HUES48 (cell line): ENCODE results near the gene ZBTB7C.

Experiments used
- H3K27ac ChIP-seq: one replicate; pipeline ENCODE4 v1.7.0; 2013; ENCODE audit warnings: low read depth, low read length, inconsistent platforms
- H3K27me3 ChIP-seq: 2 replicates; pipeline ENCODE4 v1.6.1; 2013; ENCODE audit warnings: mild to moderate bottlenecking, low read length; ENCODE audit not compliant: control insufficient read depth, insufficient read depth
- H3K36me3 ChIP-seq: 2 replicates; pipeline ENCODE4 v1.6.1; 2013; ENCODE audit warnings: low read length; ENCODE audit not compliant: control insufficient read depth, insufficient read depth
- H3K4me1 ChIP-seq: 2 replicates; pipeline ENCODE4 v1.6.1; 2013; ENCODE audit warnings: mild to moderate bottlenecking, low read length; ENCODE audit not compliant: control insufficient read depth, insufficient read depth
- H3K4me3 ChIP-seq: 2 replicates; pipeline ENCODE4 v1.5.1; 2013; ENCODE audit warnings: mild to moderate bottlenecking, low read depth, low read length
- H3K9ac ChIP-seq: 2 replicates; pipeline ENCODE4 v1.6.1; 2013; ENCODE audit warnings: mild to moderate bottlenecking, low read depth, low read length, moderate library complexity
- H3K9me3 ChIP-seq: 2 replicates; pipeline ENCODE4 v1.6.1; 2013; ENCODE audit warnings: low read length; ENCODE audit not compliant: control insufficient read depth, insufficient read depth

ZBTB7C gene

DNA sequence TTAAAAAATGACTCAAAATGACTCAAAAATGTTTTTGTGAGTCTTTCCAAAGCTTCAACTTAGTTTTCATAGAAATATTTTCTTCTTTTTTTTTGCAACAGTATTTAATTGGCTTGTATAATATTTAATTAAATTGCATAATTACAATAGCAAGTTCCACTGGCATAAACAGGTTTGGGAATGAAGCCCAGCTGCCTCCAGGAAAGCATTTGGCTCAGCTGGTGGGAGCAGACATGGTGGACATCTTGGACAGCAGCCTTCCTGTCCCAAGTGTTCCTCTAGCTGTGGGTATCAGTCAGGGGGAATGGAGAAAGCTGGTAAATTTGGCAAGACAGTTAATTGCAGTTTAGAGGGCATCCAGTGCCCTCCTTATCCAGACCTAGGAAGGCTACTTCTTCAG lies 213.4 kb downstream of the ZBTB7C start:
- Histone ChIP-seq H3K9me3 (no peaks in the 10 kb centered on the region), H3K36me3 (no peaks in the 10 kb centered on the region), H3K9ac (no peak overlapping the region), H3K4me3 (no peak overlapping the region), H3K27ac (no peak overlapping the region), H3K4me1 (no peaks in the 10 kb centered on the region), H3K27me3 (no peaks in the 10 kb centered on the region)

DNA sequence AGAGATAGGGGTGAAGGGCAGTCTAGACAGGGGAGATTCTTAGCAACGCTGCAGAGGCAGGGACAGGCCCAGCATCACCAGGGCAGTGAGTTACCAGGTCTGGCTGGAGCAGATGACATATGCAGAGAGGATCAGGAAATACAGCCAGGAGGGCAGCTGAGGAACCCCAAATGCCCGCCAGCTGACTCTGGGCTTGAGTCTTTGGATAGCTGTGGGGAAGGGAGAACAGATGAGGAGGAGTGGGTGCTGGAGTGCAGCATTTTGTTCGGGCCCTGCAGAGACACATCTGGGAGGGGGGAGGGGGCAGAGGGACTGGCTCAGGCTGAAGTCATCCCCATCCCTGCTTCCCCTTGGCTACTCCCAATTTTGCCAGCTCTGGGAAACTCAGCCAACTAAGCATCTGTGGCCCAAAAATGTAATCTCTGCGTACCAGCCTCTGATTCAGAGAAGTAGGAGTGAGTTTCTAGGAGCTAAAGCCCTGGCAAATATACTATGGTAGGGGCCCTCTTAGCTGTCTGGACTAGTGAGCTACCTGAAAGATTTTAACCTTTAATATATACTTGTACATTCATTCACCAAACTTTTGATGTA lies 214.5 kb downstream of the ZBTB7C start:
- no peaks in the 10 kb centered on the region for H3K27me3 ChIP-seq
- H3K4me1 ChIP-seq = no peaks in the 10 kb centered on the region
- no peak overlapping the region for H3K4me3 ChIP-seq
- H3K27ac ChIP-seq = no peak overlapping the region
- H3K36me3 ChIP-seq = no peaks in the 10 kb centered on the region
- H3K9ac ChIP-seq = no peak overlapping the region
- no peaks in the 10 kb centered on the region for H3K9me3 ChIP-seq

DNA sequence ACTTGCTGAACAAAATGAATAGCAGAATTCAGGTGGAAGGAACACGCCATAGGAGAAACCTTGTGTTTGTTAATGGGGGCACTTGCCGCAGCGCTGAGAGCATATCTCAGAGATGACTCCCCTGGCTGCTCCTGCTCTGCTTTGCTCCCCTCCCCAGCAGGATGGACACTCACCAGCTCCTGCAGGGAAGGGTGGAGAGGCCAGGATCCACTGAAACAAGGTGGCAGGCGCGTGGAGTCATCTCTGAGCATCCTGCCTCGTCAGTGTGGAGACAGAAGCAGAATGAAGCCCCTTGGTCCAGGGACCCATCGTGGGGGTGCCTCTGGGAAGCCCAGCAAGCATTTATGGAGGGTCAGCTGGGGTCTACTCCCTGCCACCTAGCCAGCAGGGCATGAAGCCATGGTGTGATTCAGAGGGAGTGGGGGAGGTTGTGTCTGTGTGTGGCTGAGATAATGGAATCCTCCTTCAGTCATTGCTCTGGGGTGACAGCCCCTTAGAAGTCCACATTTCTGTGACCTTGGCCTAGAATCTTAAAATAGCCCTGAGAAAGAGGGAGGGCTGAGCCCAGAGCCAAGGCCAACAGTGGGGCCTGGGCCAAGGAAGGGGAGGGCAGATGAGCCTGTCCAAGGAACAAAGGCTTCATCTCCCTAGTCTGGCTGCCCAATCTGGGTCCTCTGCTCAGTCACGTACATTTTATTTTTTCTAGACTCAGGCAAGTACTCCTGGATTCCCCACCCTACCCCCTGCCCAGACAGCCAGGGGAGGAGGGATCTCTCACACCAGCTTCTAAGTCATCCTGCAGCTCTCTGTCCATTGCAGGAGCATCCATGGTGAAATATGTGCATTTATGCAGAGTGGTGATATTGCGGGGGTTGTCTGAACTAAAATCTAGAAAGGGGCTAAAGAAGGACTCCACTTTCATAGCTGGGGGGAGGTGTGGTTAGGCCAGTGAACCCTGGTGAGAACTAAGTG lies 215.4 kb downstream of the ZBTB7C start:
- no peak overlapping the region for H3K4me3 ChIP-seq
- H3K9me3 ChIP-seq = no peaks in the 10 kb centered on the region
- H3K36me3 ChIP-seq = no peaks in the 10 kb centered on the region
- no peaks in the 10 kb centered on the region for H3K4me1 ChIP-seq
- no peak overlapping the region for H3K27ac ChIP-seq
- H3K27me3 ChIP-seq = no peaks in the 10 kb centered on the region
- H3K9ac ChIP-seq = no peak overlapping the region

DNA sequence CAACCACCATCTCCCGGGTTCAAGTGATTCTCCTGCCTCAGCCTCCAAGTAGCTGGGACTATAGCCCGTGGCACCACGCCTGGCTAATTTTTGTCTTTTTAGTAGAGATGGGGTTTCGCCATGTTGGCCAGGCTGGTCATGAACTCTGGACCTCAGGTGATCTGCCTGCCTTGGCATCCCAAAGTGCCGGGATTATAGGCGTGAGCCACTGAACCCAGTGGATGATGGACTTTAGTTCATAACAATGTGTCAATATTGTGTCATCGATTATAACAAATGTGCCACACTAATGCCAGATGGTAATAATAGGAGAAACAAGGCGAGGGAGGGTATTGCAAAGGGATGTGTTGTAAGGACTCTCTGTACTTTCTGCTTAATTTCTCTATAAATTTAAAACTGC lies 216.6 kb downstream of the ZBTB7C start:
- Histone ChIP-seq H3K27ac (no peak overlapping the region), H3K9ac (no peak overlapping the region), H3K9me3 (no peaks in the 10 kb centered on the region), H3K4me3 (no peak overlapping the region), H3K27me3 (no peaks in the 10 kb centered on the region), H3K36me3 (no peaks in the 10 kb centered on the region), H3K4me1 (no peaks in the 10 kb centered on the region)

DNA sequence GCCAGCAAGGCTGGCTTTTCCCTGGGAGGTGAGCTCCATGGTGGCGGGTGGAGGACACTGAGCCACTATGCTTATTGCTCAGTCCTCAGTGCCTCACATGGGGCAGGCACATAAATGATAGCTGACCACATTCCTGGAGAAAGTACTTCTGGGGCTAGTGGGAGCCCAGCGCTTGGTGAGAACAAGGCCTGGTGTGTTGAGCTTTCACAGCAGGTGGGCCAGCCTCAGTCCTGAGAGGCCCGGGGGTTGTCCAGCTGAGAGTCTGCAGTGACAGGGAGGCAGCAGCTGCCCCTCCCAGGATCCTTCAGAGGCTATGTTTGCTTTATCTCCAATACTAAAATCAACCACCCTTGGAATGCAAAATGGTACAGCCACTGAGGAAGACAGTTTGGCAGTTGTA lies 217.7 kb downstream of the ZBTB7C start:
- Histone ChIP-seq H3K27me3 (no peaks in the 10 kb centered on the region), H3K4me3 (no peak overlapping the region), H3K27ac (no peak overlapping the region), H3K9me3 (no peaks in the 10 kb centered on the region), H3K4me1 (no peaks in the 10 kb centered on the region), H3K36me3 (no peaks in the 10 kb centered on the region), H3K9ac (no peak overlapping the region)

DNA sequence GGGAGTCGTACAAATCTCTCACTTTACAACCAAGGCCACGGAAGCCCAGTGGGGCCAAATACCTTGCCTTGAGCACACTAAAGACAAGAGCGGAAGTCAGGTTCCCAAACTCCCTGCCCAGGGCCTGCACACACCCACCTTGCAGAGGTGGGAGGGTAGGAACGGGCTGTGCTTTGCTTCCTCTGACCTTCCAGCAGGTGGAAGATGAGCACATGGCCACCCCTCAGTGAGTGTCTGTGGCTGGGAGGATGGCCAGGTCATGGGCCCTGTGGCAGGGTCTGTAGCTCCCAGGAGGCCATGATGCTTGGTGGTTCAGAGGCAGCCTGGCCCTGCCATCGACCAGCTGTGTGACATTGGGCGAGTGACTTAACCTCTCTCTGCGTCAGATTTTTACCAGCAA lies 218.2 kb downstream of the ZBTB7C start:
- Histone ChIP-seq H3K36me3 (no peaks in the 10 kb centered on the region), H3K4me1 (no peaks in the 10 kb centered on the region), H3K27ac (no peak overlapping the region), H3K4me3 (no peak overlapping the region), H3K9me3 (no peaks in the 10 kb centered on the region), H3K27me3 (no peaks in the 10 kb centered on the region), H3K9ac (no peak overlapping the region)

DNA sequence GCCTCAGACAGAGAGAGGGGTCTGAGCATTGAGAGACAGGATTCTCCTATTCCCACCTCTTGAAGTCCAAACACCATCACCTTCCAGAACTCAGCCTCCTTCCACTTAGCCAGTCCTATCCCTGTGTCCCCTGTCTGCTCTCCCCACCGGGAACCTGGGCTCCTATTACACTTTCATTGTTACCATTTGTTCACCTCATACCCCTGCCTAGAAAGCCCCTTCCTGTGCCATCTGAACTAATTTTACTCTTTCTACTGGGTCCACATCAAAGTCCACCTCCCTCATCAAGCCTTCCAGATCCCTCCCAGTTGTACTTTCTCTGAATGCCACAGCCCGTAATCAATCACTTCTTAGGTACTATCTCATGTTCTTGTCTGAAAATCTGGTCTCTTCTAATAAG lies 220.6 kb downstream of the ZBTB7C start:
- Histone ChIP-seq H3K27me3 (no peaks in the 10 kb centered on the region), H3K9ac (no peak overlapping the region), H3K4me1 (no peaks in the 10 kb centered on the region), H3K4me3 (no peak overlapping the region), H3K36me3 (no peaks in the 10 kb centered on the region), H3K9me3 (no peaks in the 10 kb centered on the region), H3K27ac (no peak overlapping the region)

DNA sequence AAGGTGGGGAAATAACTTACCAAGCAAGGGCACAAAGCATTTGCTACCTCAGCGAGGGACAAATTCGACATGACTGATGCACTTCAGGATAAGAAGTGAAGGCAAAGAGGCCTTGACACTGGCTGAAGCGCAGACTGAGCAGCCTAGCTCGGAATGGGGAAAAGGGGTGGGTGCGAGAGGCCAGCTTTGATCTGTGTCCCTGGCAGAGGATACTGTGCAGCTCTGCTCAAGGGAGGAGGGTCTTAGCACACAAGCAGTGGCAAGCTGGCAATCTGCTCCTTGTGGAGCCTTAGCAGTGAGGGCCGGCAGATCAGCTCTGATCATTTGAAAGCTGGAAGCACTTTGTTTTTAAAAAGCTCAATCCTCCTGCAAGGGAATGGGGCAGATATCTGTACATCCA lies 222.3 kb downstream of the ZBTB7C start:
- H3K9me3 ChIP-seq = no peaks in the 10 kb centered on the region
- H3K27ac ChIP-seq = no peak overlapping the region
- H3K36me3 ChIP-seq = no peaks in the 10 kb centered on the region
- no peak overlapping the region for H3K4me3 ChIP-seq
- H3K9ac ChIP-seq = no peak overlapping the region
- H3K4me1 ChIP-seq = no peaks in the 10 kb centered on the region
- no peaks in the 10 kb centered on the region for H3K27me3 ChIP-seq

DNA sequence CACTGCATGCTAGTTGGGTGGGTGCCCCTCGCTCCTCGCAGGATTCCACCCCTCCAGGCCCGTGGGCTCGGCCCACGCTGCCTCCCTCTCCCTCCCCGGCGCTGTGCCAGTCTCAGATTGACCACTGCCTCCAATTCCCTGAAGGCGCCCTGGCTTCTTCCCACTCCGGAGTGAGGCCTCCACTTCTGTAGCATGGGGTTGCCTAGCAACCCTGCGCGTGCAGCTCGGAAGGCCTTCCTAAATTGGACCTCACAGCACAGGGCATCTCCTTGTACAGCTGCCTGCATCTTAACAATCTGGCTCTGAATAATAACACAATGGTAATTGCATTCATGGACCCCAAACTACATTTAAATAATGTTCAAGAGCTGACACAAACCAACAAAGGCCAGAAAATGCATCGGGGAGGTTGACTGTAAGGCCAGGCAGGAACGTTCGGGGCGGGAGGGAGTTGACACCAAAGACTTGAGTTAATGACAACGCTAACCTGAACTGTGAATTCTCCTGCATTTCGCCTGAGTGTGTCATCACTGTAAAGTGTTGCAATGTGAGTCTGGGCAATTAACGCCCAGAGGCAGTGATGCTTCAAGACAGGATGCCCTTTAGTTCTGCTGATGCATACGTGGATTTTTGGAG lies 222.9 kb downstream of the ZBTB7C start:
- H3K9ac ChIP-seq = no peak overlapping the region
- H3K36me3 ChIP-seq = no peaks in the 10 kb centered on the region
- peaks cover 4% of the 10 kb centered on the region; the same call in 1 of the 2 replicates for H3K4me1 ChIP-seq
- H3K4me3 ChIP-seq = no peak overlapping the region
- H3K27ac ChIP-seq = no peak overlapping the region
- H3K9me3 ChIP-seq = no peaks in the 10 kb centered on the region
- no peaks in the 10 kb centered on the region for H3K27me3 ChIP-seq

DNA sequence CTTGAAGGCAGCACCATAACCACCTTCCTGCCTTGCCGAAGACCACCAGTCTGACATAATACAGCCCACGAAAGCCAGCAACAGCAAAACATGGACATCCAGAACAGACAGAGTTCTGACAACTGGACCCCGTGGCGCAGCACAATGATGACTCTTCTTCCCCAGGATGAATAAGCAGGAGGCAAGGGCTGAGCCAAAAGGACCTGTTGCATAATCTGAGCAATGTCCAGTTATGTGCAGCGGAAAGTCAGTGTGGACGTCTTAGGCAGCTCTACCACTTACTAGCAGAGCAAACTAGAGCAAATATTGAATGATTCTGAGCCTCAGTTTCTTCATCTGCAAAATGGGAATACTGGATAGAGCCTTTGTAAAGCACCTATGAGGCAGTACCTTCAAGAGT lies 225.1 kb downstream of the ZBTB7C start:
- Histone ChIP-seq H3K4me3 (no peak overlapping the region), H3K4me1 (peaks cover 6% of the 10 kb centered on the region; the same call in 1 of the 2 replicates), H3K36me3 (no peaks in the 10 kb centered on the region), H3K9me3 (no peaks in the 10 kb centered on the region), H3K9ac (no peak overlapping the region), H3K27ac (no peak overlapping the region), H3K27me3 (no peaks in the 10 kb centered on the region)

DNA sequence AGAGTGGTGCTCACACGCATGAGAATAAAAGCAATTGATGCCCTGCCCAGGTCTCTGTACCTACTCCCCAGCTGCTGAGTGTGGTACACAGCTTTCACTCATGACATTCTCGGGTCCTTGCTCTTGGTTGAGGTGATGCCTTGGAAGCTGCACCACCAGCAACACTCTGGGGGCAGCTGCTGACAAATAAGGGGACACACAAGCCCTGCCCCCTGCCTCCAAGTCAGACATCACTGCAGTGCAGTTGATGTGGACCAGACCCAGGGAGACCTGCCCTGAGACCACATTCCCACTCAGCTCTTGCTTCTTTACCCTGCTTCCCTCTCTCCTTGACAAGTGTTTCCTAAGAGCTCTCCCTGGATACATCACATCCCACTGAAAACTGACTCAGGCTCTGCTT lies 225.6 kb downstream of the ZBTB7C start:
- no peaks in the 10 kb centered on the region for H3K36me3 ChIP-seq
- H3K4me1 ChIP-seq = peaks cover 6% of the 10 kb centered on the region; the same call in 1 of the 2 replicates
- H3K9ac ChIP-seq = no peak overlapping the region
- H3K4me3 ChIP-seq = no peak overlapping the region
- H3K9me3 ChIP-seq = no peaks in the 10 kb centered on the region
- H3K27ac ChIP-seq = no peak overlapping the region
- H3K27me3 ChIP-seq = no peaks in the 10 kb centered on the region
